Sigmoid colon (tissue), 7 donors: ENCODE measurements around the gene STK39. TPM values are rescaled to one million over a fixed set of nuclear protein-coding genes. Genes with fewer than 3 reads are reported as not detected.

Source experiments
- DNase-seq: peaks from one replicate; pipeline ENCODE4 v3.0.0-alpha.2; 2019
- H3K27ac ChIP-seq, 4 donors: fragments of 200-600 bp; sonication (generic); one replicate each; pipeline ENCODE4 v1.5.1; 2016 to 2019; ENCODE audit warnings: mild to moderate bottlenecking in 1 of 4
- H3K27me3 ChIP-seq, 3 donors: fragments of 200-600 bp; sonication (generic); one replicate each; pipeline ENCODE4 v1.5.1; 2019; ENCODE audit warnings: mild to moderate bottlenecking in 1 of 3
- H3K36me3 ChIP-seq, 4 donors: fragments of 200-600 bp; sonication (generic); one replicate each; pipeline ENCODE4 v1.5.1; 2016 to 2019
- H3K4me1 ChIP-seq, 4 donors: fragments of 200-600 bp; sonication (generic); one replicate each; pipeline ENCODE4 v1.5.1; 2017 to 2019
- H3K4me3 ChIP-seq, 4 donors: fragments of 200-600 bp; sonication (generic); one replicate each; pipeline ENCODE4 v1.5.1; 2017 to 2019; ENCODE audit warnings: mild to moderate bottlenecking in 2 of 4, moderate library complexity in 1 of 4
- H3K9me3 ChIP-seq, 4 donors: fragments of 200-600 bp in 3 of 4; sonication (generic) in 3 of 4; one replicate each; pipeline versions ENCODE4 v1.5.1 to v1.6.1; 2013 to 2019
- EP300 ChIP-seq, 4 donors: sonication (generic); formaldehyde crosslinking; IDR thresholded peaks; one replicate each; pipeline ENCODE4 v1.6.1; 2017; ENCODE audit warnings: antibody characterized with exemption in 4 of 4
- POLR2A ChIP-seq, 2 donors: fragments of 450-650 bp; IDR thresholded peaks; one replicate each; pipeline ENCODE4 v1.6.1; 2016; ENCODE audit warnings: antibody characterized with exemption in 2 of 2, mild to moderate bottlenecking in 2 of 2, moderate library complexity in 2 of 2
- POLR2AphosphoS5 ChIP-seq, 4 donors: sonication (generic); formaldehyde crosslinking; IDR thresholded peaks; one replicate each; pipeline ENCODE4 v1.6.1; 2017; ENCODE audit warnings: antibody characterized with exemption in 4 of 4
- WGBS, 2 donors: extraction: QIAGEN DNeasy Blood & Tissue Kit; methylation state at CpG; one replicate each; pipeline ENCODE4 v1.1.7; 2013; 5-methylcytosine and 5-hydroxymethylcytosine counted together
- intact Hi-C: fragments of 100-400 bp; cut with DNase I; formaldehyde crosslinking; loops from one replicate; pipeline ENCODE4 v1.15.1; 2023
- polyA plus RNA-seq, 3 donors: library from polyadenylated mRNA; stranded (reverse); fragments of 200-250 nt; gene quantifications; one replicate each; pipeline ENCODE4 v1.2.3, GENCODE V29; 2013
- total RNA-seq, 4 donors: library from RNA; depleted of rRNA; stranded (reverse); fragments of >200 nt; gene quantifications; one replicate each; pipeline ENCODE4 v1.1.0, GENCODE V29; 2016
- TF ChIP-seq, protein P1 (sequence below), 4 experiments: fragments of 450-650 bp in 3 of 4; fragments of 200-600 bp in 1 of 4; IDR thresholded peaks; one replicate each; pipeline ENCODE4 v1.5.1; 2016 to 2019; ENCODE audit warnings: antibody characterized with exemption in 4 of 4, mild to moderate bottlenecking in 3 of 4, moderate library complexity in 2 of 4
- donor health status: healthy with polysubstance abuse.
- donor health status: Bipolar disorder and iron deficiency.
- donor health status: healthy.

STK39 gene
- total and polyA plus RNA-seq, 7 donors = 13.4 to 44.9 (median 24.1) TPM

DNA sequence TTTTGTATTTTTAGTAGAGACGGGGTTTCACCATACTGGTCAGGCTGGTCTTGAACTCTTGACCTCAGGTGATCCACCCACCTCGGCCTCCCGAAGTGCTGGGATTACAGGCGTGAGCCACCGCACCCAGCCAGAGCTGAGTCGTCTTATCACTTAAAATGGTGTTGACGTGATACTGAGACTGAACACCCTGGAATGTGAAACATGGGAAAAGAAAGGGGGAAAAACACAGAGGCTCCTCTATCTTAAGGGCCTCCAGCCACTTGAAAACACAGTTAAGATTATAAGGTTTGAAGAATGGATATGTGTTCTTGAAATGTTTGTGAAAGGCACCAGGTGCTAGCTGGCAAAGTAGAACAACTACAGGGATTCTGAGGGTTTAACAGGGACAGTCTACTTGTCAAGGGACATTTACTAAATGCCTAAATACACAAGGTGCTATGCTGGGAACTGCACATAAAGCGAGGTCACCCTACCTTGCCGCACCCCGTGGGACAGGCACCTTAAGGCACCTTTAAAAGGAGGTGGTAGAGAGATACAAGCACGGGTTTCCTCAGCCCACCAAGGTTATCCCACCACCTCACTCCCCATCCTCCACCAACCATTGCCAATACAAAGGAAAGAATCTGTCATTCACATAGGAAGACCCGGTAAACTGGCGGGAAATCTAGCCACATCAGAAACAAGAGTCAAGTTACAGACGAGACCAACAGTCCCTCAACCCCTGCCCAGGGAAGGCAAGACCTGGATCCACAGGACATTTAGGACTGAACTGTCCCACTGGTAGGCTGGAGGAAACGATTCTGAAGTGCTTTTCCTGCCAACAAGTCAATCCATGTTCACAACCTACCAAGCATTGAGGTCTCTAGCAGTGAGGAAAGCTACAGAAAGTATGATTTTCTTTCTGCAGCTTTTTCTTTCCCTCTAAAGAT is 43.4 kb downstream of the STK39 start:
- no peak for TF ChIP-seq POLR2A (IDR thresholded peaks at IDR 0.05)
- TF ChIP-seq EP300 (IDR thresholded peaks at IDR 0.05) = no peak
- no peak for TF ChIP-seq POLR2AphosphoS5 (IDR thresholded peaks at IDR 0.05)
- TF ChIP-seq, protein P1, sequence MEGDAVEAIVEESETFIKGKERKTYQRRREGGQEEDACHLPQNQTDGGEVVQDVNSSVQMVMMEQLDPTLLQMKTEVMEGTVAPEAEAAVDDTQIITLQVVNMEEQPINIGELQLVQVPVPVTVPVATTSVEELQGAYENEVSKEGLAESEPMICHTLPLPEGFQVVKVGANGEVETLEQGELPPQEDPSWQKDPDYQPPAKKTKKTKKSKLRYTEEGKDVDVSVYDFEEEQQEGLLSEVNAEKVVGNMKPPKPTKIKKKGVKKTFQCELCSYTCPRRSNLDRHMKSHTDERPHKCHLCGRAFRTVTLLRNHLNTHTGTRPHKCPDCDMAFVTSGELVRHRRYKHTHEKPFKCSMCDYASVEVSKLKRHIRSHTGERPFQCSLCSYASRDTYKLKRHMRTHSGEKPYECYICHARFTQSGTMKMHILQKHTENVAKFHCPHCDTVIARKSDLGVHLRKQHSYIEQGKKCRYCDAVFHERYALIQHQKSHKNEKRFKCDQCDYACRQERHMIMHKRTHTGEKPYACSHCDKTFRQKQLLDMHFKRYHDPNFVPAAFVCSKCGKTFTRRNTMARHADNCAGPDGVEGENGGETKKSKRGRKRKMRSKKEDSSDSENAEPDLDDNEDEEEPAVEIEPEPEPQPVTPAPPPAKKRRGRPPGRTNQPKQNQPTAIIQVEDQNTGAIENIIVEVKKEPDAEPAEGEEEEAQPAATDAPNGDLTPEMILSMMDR (IDR thresholded peaks at IDR 0.05) = no peak
- 84 to 90% methylated on average over 15 of the region's 15 CpGs for WGBS, 2 donors
- no peak for DNase-seq
- Histone ChIP-seq H3K27ac (no peak overlapping the region), H3K27me3 (no peaks in the 10 kb centered on the region), H3K36me3 (no peaks in the 10 kb centered on the region), H3K9me3 (no peaks in the 10 kb centered on the region), H3K4me1 (peaks cover 0 to 26% (median 21%) of the 10 kb centered on the region in 4 donors), H3K4me3 (no peak overlapping the region)
- intact Hi-C loops = no loop called here

DNA sequence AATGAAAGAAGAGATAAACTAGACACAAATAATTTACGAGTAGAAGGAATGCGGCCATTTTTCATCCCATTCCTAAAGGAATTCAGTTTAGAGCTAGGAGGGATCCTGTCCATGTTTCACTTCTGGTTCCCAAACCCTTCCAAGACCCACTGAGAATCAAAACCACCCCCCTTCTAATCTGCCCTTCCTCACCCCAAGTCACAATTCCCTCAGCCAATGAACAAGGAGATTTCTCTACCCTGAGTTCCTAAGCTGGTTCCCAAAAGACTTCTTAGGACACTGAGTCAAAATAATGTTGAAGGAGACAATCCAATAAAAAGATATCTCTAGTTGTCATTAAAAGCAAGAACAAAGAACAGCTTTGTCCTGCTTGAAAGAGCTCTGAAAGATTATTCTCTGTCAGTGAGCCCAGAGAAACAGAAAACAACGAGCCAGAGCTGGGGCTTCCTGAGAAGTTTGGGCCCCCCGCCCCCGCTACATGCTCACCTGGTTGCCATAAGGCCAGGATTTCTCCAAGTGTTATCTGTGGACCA is 45.7 kb downstream of the STK39 start:
- peak overlapping the region in 2 of 4 donors; percentile 34 to 49 for H3K27ac ChIP-seq
- intact Hi-C loops = no loop called here

GRCh38 chr2:168200930-168201583 is 46.3 kb downstream of the STK39 start:
- 67 to 71% methylated on average over 6 of the region's 6 CpGs for WGBS, 2 donors
- H3K27ac ChIP-seq = peak overlapping the region in 2 of 4 donors; percentile 34 to 49
- no peaks in the 10 kb centered on the region for H3K36me3 ChIP-seq
- TF ChIP-seq POLR2AphosphoS5 (IDR thresholded peaks at IDR 0.05) (no peak), POLR2A (IDR thresholded peaks at IDR 0.05) (no peak), EP300 (IDR thresholded peaks at IDR 0.05) (no peak)
- TF ChIP-seq, protein P1 (IDR thresholded peaks at IDR 0.05) = no peak
- H3K9me3 ChIP-seq = no peaks in the 10 kb centered on the region
- H3K27me3 ChIP-seq = no peaks in the 10 kb centered on the region
- peaks cover 0 to 26% (median 21%) of the 10 kb centered on the region in 4 donors for H3K4me1 ChIP-seq
- DNase-seq = no peak
- intact Hi-C loops = no loop called here
- no peak overlapping the region for H3K4me3 ChIP-seq

More for the DNA sequence above, 45.7 kb downstream of the STK39 start:
- peaks cover 0 to 26% (median 21%) of the 10 kb centered on the region in 4 donors for H3K4me1 ChIP-seq
- no peaks in the 10 kb centered on the region for H3K36me3 ChIP-seq
- no peak for TF ChIP-seq EP300 (IDR thresholded peaks at IDR 0.05)
- TF ChIP-seq, protein P1 (IDR thresholded peaks at IDR 0.05) = no peak
- no peak for TF ChIP-seq POLR2AphosphoS5 (IDR thresholded peaks at IDR 0.05)
- TF ChIP-seq POLR2A (IDR thresholded peaks at IDR 0.05) = no peak
- DNase-seq = no peak
- H3K9me3 ChIP-seq = no peaks in the 10 kb centered on the region
- WGBS, 2 donors = 56 to 68% methylated on average over 5 of the region's 5 CpGs
- H3K27me3 ChIP-seq = no peaks in the 10 kb centered on the region
- H3K4me3 ChIP-seq = no peak overlapping the region

DNA sequence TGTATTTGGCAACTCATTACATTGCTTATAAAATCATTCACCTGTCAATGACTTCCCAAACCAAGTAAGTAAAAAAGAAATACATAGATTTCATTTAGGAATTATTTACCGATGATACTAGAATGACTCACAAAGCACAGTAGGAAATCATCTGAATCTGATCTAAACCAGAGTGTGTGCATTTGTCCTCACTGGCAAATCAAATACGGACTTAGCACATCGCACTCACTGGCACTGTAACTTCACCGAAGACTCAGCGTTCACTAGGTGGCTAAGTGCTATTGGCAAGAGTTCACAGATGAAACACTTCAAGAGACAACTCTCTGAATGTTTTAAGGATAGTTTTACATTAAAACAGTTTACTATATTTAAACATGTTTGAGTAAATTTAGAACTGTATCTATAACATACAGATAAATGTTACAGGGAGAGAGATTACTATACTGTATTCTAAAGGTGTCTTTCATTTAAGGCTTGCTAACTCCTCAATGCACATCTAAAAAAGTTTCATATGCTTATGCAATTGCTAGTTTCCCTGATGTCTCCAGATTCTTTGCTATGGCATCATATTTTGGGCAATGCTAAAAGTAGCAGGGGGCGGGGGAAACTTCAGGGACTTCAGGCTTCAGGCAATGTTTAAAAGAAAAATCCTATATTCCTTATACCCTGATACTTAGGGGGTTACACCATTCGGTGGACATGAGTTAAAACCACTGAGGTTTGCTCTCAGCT is 48.8 kb downstream of the STK39 start:
- no peak for DNase-seq
- H3K27ac ChIP-seq = peak overlapping the region in 1 of 4 donors; percentile 46
- intact Hi-C loops = no loop called here
- H3K4me1 ChIP-seq = peaks cover 0 to 26% (median 21%) of the 10 kb centered on the region in 4 donors
- H3K27me3 ChIP-seq = no peaks in the 10 kb centered on the region
- no peak overlapping the region for H3K4me3 ChIP-seq
- H3K36me3 ChIP-seq = no peaks in the 10 kb centered on the region
- 64 to 84% methylated on average over 7 of the region's 7 CpGs for WGBS, 2 donors
- no peaks in the 10 kb centered on the region for H3K9me3 ChIP-seq
- no peak for TF ChIP-seq POLR2AphosphoS5 (IDR thresholded peaks at IDR 0.05)
- TF ChIP-seq, protein P1 (IDR thresholded peaks at IDR 0.05) = no peak
- no peak for TF ChIP-seq EP300 (IDR thresholded peaks at IDR 0.05)
- TF ChIP-seq POLR2A (IDR thresholded peaks at IDR 0.05) = no peak
